Femur (tissue), 1 donor: Measurements from ENCODE around the gene PPM1H.

Experiments
- DNase-seq: peaks from one replicate; pipeline ENCODE4 v3.0.0-alpha.2; 2017

The PPM1H gene

DNA sequence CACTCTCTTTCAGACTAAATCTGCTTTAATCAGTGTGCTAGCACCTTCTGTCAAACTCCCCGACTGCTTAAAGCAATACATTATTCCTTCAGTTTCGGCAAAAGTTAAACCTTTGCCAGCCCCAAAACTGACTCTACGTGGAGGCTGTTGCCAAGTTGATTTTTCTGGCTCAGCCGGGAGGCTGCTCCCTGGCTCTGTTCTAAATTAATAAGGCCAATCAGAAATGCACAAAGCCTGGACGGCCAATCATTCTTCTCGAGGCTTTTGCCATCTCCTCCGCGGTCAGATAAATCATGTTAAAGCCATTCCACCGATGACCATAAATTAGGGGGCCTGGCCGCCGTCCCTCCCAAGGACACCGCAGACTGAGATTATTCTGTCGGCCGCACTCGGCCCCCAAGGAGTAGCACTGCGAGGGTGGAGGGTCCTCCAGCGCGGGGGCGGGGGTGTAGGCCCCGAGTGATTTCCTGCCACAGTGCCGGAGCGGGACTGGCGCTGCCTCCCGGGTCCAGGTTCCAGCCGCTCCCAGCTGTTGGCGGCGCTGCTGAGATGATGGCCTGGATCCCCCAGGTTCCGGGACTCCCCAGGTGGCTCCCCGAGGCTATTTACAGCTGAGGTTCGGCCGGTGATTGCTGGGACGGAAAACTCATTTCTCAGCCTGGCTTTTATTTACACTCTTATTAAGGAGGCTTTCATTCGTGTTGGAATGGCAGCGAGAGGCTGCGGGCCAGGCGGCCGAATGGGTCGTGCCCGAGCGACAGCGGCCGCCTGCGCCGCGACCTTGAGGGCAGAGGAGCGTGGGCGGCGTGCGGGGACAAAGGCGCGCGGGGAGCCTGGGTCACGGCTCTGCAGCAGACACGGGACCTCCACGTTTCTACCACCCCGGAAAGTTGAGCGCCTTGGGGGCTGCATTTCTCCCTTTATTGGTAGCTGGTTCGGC, 303.2 kb downstream of the PPM1H start:
- peak; percentile 86 for DNase-seq

DNA sequence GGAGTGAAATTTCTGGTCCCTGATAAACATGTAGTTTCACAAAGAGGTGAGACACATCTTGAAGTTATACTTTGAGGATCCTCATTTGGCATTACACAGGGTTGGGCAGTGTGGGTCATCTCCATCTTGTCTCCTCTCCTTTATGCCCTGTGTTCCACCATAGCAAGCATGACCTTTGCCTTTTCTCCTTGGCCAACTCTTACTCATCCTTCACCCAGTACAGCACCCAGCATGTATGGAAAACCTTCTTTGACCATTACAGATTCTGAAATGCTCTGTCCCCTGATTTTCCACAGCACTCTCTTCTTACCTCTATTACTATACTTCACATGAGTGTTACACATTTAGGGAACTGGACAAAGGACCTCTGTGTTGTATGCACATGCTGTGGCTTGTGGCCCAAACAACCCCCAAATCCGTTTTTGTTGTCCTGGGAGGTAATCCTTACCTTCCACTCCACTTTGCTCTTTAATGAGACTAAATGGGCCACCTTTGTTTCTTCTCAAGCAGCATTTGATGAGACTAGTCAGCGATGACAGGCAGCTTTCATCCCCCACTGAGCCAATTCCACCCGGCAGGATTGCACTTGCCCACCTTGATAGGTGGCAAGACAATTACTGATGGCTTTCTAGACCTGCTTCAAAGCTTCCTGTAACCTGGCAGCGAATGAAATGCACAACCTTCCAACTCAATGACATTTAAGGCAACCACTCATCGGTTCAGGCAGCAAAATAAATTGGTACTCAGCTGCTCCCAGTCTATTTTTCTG, 304.8 kb downstream of the PPM1H start:
- no peak for DNase-seq

- no peak for DNase-seq
Measured at GRCh38 chr12:62629413-62629812, 305.5 kb downstream of the PPM1H start.

- DNase-seq: no peak
Measured at GRCh38 chr12:62627181-62627580, 307.8 kb downstream of the PPM1H start.

- no peak for DNase-seq
Measured at GRCh38 chr12:62625228-62625627, 309.7 kb downstream of the PPM1H start.

DNA sequence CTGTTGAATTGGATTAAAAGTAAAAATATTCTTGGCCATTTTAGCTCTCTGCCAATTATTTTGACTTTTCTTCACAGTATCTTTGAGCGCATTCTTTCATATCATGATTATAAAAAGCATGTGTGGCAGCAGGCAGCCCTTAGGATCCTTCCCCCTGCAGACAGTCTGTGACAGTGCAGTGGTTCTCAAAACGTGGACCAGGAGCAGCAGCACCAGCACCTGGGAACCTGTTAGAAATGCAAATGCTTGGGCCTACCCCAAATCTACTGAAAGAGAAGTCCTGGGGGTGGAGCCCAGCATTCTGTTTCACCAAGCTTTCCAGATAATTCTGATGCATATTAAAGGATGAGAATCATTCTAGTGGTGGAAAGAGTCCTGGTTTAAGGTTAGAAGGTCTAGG, 312.8 kb downstream of the PPM1H start:
- no peak for DNase-seq

DNA sequence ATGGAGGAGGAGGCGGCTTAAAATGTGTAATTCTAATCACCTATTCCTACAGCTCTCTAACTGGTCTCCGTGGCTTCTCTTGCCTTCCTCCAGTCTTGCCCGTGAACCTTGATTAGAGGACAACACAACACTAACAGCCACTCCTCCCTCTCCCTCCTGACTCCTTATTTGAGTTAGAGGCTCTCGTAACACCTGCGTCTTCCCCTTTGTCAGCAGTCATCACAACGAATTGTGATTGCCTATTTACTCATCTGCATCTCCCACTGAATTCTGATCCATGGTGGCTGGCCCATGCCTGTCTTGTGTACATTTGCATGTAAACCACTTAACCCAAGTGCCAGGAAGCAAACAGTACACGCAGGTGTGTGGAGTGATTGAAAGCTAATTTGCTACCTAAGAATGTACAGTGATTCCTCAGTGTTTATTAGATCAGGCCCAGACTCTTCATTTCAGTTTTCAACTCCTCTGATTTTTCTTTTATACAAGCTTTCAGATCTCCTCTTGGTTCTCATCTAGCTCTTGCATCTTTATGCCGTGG, 313.8 kb downstream of the PPM1H start:
- DNase-seq: no peak

DNA sequence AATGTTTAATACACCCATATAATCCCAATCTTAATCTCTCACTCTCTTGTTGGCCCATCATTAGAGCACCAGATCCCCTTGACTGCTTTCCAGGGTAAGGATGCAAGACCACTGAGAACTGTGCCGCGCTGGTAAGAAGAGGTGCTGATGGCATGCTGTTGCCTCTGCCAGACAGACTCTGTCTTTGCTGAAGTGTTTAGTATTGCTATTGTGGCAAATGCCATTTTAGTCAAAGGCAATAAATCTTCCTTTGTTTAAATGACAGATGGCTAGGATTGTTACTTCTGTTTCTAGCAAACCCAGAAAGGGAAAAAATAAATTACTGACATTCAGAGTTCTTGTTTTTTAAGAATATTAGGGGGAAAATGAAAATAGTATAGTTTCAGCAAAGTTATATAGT, 316.0 kb downstream of the PPM1H start:
- no peak for DNase-seq

- DNase-seq: no peak
Measured at GRCh38 chr12:62618319-62618718, 316.6 kb downstream of the PPM1H start.

GRCh38 chr12:62613081-62613480, 321.9 kb downstream of the PPM1H start:
- no peak for DNase-seq

DNA sequence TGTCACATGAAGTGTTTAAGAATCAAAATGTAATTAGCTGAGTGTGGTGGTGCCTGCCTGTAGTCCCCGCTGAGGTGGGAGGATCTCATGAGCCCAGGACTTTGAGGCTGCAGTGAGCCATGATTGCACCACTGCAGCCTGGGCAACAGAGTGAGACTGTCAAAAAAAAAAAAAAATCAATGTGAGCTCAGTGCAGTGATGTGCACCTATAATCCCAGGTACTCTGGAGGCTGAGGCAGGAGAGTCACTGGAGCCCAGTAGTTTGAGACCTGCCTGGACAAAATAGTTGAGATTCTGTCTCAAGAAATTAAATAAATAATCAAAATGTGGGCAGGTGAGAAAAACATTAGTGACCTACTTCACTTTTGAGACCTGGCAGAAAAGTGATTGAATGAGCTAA, 328.3 kb downstream of the PPM1H start:
- DNase-seq: no peak

GRCh38 chr12:62605981-62606380, 329.0 kb downstream of the PPM1H start:
- no peak for DNase-seq

GRCh38 chr12:62604871-62605270, 330.1 kb downstream of the PPM1H start:
- DNase-seq: no peak

- DNase-seq: no peak
Measured at GRCh38 chr12:62604373-62604772, 330.6 kb downstream of the PPM1H start.

- DNase-seq: no peak
Measured at GRCh38 chr12:62603811-62604098, 331.2 kb downstream of the PPM1H start.

DNA sequence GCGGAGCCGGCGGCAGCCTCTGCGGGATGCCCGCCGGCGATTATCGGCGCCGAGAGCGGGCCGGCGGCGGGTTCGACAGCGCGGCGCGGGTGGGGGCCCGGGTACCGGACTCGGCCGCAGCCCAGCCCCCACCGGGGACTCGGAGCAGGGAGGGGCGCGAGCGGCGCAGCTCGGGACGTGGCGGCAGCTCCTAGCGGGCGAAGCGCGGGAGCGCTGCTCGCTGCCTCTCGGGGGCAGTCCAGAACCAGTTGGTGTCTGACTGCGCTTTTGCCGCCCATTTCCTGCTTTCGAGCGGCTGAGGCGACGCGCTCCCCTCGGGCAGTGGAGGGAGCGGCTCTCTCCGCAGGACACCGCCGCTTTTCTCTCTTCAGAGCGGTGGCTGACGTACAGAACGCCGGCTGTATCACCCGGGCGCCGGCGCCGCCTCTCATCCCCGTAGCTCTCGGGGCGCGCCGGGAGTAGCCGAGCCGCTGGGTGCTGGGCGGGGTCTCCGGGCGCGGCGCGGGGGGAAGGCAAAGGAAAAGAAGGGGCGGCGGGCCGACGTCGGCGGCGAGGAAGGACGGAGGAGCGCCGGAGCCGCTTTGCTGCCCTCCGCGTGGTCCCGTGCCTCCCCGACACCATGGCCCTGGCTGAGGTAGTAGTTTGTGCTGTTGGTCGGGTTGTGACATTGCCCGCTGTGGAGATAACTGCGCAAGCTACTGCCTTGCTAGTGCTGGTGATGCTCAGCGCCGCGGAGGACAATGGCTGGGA, 331.7 kb downstream of the PPM1H start:
- peak; percentile 93 for DNase-seq

- peak; percentile 94 for DNase-seq
Measured at GRCh38 chr12:62602255-62603060, 332.5 kb downstream of the PPM1H start.

DNA sequence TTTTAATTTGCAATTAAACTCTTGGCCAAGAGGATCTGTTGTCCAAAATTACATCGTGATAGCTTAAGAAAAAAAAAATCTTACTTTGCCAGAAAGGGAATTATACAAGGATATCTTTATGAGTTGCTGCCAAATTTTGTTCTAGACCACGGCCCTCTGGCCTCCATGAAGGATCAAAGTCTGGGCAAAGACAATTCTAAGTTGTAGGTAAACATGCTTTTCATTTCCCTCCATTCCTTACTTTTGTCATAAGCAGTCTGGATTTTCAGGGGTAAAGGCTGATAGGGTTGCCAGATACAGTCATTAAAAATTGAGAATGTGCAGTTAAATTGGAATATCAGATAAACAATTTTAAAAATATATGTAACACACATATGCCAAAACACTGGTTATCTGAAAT, 333.2 kb downstream of the PPM1H start:
- no peak for DNase-seq

DNA sequence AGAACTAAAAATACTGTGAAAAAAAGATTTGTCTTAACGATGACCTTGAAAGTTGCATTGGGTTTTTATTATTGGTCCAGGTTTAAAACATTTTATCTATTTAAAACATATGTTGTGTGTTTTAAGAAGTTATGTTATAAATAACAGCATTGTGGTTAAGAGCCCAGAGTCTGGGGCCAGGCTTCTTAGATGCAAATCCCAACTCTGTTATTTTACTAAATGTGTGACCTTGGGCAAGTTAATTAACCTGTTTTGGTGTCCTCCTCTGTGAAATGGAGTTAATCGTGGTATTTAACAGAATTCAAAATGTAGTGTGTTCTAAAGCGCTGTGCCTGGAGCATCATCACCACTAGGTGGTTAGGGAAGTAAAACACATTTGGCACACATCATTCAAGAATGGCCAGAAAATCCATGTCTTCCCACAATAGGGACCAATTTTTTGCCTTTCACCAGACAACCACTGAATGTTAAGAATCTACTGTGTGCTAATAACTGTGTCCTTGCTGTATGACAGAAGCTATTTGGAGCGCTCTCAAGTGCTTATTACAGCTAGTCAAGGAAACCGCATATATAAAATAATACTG, 335.0 kb downstream of the PPM1H start:
- DNase-seq: no peak

DNA sequence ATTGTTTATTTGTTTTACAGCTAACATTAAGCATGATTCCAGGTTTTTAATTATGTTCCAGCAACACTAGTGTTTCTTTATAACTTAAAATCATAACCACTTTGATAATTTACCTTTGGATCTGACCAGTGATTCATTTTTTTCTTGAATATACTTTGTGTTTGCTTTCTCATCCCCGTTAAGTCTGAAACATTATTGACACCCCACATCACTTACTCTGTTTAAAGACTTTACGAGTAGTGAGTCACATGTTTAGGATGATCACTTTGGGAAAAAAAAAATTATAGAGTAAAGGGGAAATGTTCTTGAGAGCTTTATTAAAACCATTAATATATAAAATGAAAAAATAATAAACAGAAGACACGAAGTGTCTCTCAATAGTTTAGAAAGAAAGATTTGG, 336.1 kb downstream of the PPM1H start:
- DNase-seq: no peak

DNA sequence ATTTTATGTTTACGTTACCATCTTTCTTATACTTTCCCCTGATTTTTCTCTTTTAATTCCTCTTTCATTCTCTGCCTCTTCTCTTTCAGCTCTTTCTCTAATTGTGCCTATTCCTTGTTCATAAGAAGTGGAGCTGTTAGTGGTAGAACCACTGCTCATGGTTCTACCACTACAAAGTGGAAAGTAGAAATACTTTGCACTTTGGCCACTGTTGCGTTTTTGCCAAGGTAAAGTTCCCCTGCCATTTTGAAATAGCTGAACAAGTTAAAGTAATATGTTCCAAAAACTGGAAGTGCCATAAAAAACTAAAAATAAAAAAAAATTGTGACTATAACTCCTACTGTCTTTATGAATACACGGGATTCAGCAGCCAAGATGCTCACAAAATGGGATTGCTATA, 337.7 kb downstream of the PPM1H start:
- DNase-seq: no peak
